Stimulated activated CD4-positive, alpha-beta T cell treated with anti-CD3 and anti-CD28 coated beads, Interleukin-12 subunit alpha, Interleukin-12 subunit beta, amount 100 ng/mL, for 24 hours (primary cell): ENCODE results near the gene TPRA1.

Experiments used
- DNase-seq, 2 experiments: peaks; one replicate each; pipeline ENCODE4 v3.0.0-alpha.2; 2020; ENCODE audit warnings: low read depth in 2 of 2

Gene TPRA1

GRCh38 chr3:127590593-127591465 lies at the start of gene TPRA1:
TPRA1 (minus strand) TSS chr3:127590733; CDS start chr3:127580146, 10,587 bp downstream.
- DNase-seq: peak; percentile 64 to 75

GRCh38 chr3:127640042-127640355 lies 49.5 kb upstream of the TPRA1 start:
- DNase-seq: no peak

GRCh38 chr3:127639173-127640041 lies 48.9 kb upstream of the TPRA1 start:
- no peak for DNase-seq

GRCh38 chr3:127637971-127638370 lies 47.4 kb upstream of the TPRA1 start:
- DNase-seq: no peak

GRCh38 chr3:127637546-127637945 lies 47.0 kb upstream of the TPRA1 start:
- no peak for DNase-seq

GRCh38 chr3:127634653-127635052 lies 44.1 kb upstream of the TPRA1 start:
- DNase-seq: no peak

GRCh38 chr3:127632035-127632820 lies 41.7 kb upstream of the TPRA1 start:
- no peak for DNase-seq

GRCh38 chr3:127630811-127631714 lies 40.5 kb upstream of the TPRA1 start:
- DNase-seq: no peak

GRCh38 chr3:127629467-127630403 lies 39.2 kb upstream of the TPRA1 start:
- DNase-seq: no peak

GRCh38 chr3:127628788-127629466 lies 38.4 kb upstream of the TPRA1 start, which contains the start of gene PODXL2:
PODXL2 (plus strand) TSS chr3:127629185; CDS start chr3:127629220, 35 bp downstream.
- DNase-seq: no peak

GRCh38 chr3:127628426-127628787 lies 37.9 kb upstream of the TPRA1 start:
- no peak for DNase-seq

GRCh38 chr3:127625821-127626220 lies 35.3 kb upstream of the TPRA1 start:
- no peak for DNase-seq

GRCh38 chr3:127624063-127624462 lies 33.5 kb upstream of the TPRA1 start:
- no peak for DNase-seq

GRCh38 chr3:127622772-127623576 lies 32.4 kb upstream of the TPRA1 start:
- no peak for DNase-seq

GRCh38 chr3:127622031-127622430 lies 31.5 kb upstream of the TPRA1 start:
- DNase-seq: no peak

- no peak for DNase-seq
Observed at GRCh38 chr3:127620637-127621375, 30.3 kb upstream of the TPRA1 start.

- no peak for DNase-seq
Observed at GRCh38 chr3:127618891-127619290, 28.4 kb upstream of the TPRA1 start.
